Hepatocyte (in vitro differentiated cells): ENCODE results near the gene WNT6. TPM values are rescaled to one million over a fixed set of nuclear protein-coding genes. Genes with fewer than 3 reads are reported as not detected.

Source experiments
- DNase-seq: peaks from one replicate; pipeline ENCODE4 v3.0.0-alpha.2; 2016; ENCODE audit warnings: low spot score
- H2AFZ ChIP-seq: fragments of 200-600 bp; sonication (generic); 2 replicates; pipeline ENCODE4 v1.6.0; 2016; ENCODE audit warnings: antibody characterized with exemption, mild to moderate bottlenecking
- H3K27ac ChIP-seq: fragments of 200-600 bp; sonication (generic); 2 replicates; pipeline ENCODE4 v1.5.1; 2016; ENCODE audit warnings: mild to moderate bottlenecking
- H3K27me3 ChIP-seq: fragments of 200-600 bp; sonication (generic); 2 replicates; pipeline ENCODE4 v1.6.1; 2016
- H3K36me3 ChIP-seq: fragments of 200-600 bp; sonication (generic); replicated peaks from 2 replicates; pipeline ENCODE4 v1.5.1; 2016; ENCODE audit warnings: low read depth; ENCODE audit not compliant: insufficient read depth
- H3K4me1 ChIP-seq: fragments of 200-600 bp; sonication (generic); 2 replicates; pipeline ENCODE4 v1.5.1; 2016; ENCODE audit warnings: mild to moderate bottlenecking, moderate library complexity; ENCODE audit not compliant: insufficient read depth
- H3K4me2 ChIP-seq: fragments of 200-600 bp; sonication (generic); 2 replicates; pipeline ENCODE4 v1.6.0; 2016
- H3K4me3 ChIP-seq: fragments of 200-600 bp; sonication (generic); 2 replicates; pipeline ENCODE4 v1.5.1; 2016; ENCODE audit warnings: mild to moderate bottlenecking
- H3K79me2 ChIP-seq: fragments of 200-600 bp; sonication (generic); 2 replicates; pipeline ENCODE4 v1.6.0; 2017; ENCODE audit warnings: mild to moderate bottlenecking
- H3K9me2 ChIP-seq: fragments of 200-600 bp; sonication (generic); replicated peaks from 2 replicates; pipeline ENCODE4 v1.6.0; 2017; ENCODE audit warnings: mild to moderate bottlenecking; ENCODE audit not compliant: insufficient read depth
- H3K9me3 ChIP-seq: fragments of 200-600 bp; sonication (generic); 2 replicates; pipeline ENCODE4 v1.5.1; 2016; ENCODE audit warnings: low read depth, mild to moderate bottlenecking
- H4K20me1 ChIP-seq: fragments of 200-600 bp; sonication (generic); 2 replicates; pipeline ENCODE4 v1.6.0; 2016; ENCODE audit warnings: mild to moderate bottlenecking; ENCODE audit not compliant: insufficient read depth, poor library complexity, severe bottlenecking
- EZH2 ChIP-seq: fragments of 200-600 bp; sonication (generic); IDR thresholded peaks from 2 replicates; pipeline ENCODE4 v1.6.1; 2016; ENCODE audit warnings: antibody characterized with exemption, mild to moderate bottlenecking, borderline replicate concordance
- EZH2phosphoT487 ChIP-seq: fragments of 200-600 bp; sonication (generic); IDR thresholded peaks from one replicate; pipeline ENCODE4 v1.6.1; 2018; ENCODE audit warnings: antibody characterized with exemption, mild to moderate bottlenecking, low read depth, moderate library complexity; ENCODE audit not compliant: unreplicated experiment, severe bottlenecking
- WGBS: methylation state at CpG from one replicate; pipeline ENCODE4 v1.1.6; 2016; ENCODE audit warnings: low lambda C conversion rate; ENCODE audit errors: missing lambda C conversion rate; 5-methylcytosine and 5-hydroxymethylcytosine counted together
- polyA plus RNA-seq: library from polyadenylated mRNA; unstranded; fragments of >200 nt; fragmentation: Nextera tagmentation; extraction: Ambion mirVana; gene quantifications from 2 replicates; pipeline ENCODE4 v1.2.1, GENCODE V29; 2016
- total RNA-seq: library from RNA; depleted of rRNA; stranded (reverse); fragments of >200 nt; gene quantifications from 2 replicates; pipeline ENCODE4 v1.2.3, GENCODE V29; 2014
- TF ChIP-seq, protein P1 (sequence below): fragments of 200-600 bp; sonication (generic); IDR thresholded peaks from 2 replicates; pipeline ENCODE4 v1.5.1; 2016; ENCODE audit warnings: antibody characterized with exemption, mild to moderate bottlenecking; ENCODE audit not compliant: poor library complexity

The WNT6 gene
- total and polyA plus RNA-seq, 2 experiments from 2014 or later = 7.1 to 22.8 TPM

- Histone ChIP-seq H3K27ac (no peak overlapping the region), H3K27me3 (peaks cover 72% of the 10 kb centered on the region), H2AFZ (no peak overlapping the region), H3K9me2 (no peaks in the 10 kb centered on the region), H3K9me3 (no peaks in the 10 kb centered on the region), H3K4me2 (no peak overlapping the region), H4K20me1 (no peaks in the 10 kb centered on the region), H3K4me3 (no peak overlapping the region), H3K79me2 (no peaks in the 10 kb centered on the region), H3K4me1 (peaks cover 9% of the 10 kb centered on the region), H3K36me3 (no peaks in the 10 kb centered on the region)
- DNase-seq = no peak
- TF ChIP-seq EZH2phosphoT487 (no peak), EZH2 (no peak)
- TF ChIP-seq, protein P1, sequence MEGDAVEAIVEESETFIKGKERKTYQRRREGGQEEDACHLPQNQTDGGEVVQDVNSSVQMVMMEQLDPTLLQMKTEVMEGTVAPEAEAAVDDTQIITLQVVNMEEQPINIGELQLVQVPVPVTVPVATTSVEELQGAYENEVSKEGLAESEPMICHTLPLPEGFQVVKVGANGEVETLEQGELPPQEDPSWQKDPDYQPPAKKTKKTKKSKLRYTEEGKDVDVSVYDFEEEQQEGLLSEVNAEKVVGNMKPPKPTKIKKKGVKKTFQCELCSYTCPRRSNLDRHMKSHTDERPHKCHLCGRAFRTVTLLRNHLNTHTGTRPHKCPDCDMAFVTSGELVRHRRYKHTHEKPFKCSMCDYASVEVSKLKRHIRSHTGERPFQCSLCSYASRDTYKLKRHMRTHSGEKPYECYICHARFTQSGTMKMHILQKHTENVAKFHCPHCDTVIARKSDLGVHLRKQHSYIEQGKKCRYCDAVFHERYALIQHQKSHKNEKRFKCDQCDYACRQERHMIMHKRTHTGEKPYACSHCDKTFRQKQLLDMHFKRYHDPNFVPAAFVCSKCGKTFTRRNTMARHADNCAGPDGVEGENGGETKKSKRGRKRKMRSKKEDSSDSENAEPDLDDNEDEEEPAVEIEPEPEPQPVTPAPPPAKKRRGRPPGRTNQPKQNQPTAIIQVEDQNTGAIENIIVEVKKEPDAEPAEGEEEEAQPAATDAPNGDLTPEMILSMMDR = no peak
- 65% methylated on average over 4 of the region's 4 CpGs for WGBS
Observed at GRCh38 chr2:218865396-218865795, 5.8 kb downstream of the WNT6 start.

GRCh38 chr2:218865999-218866398 is 6.4 kb downstream of the WNT6 start:
- no peaks in the 10 kb centered on the region for H4K20me1 ChIP-seq
- TF ChIP-seq, protein P1 = no peak
- TF ChIP-seq EZH2phosphoT487 (no peak), EZH2 (no peak)
- no peaks in the 10 kb centered on the region for H3K36me3 ChIP-seq
- H3K79me2 ChIP-seq = no peaks in the 10 kb centered on the region
- no peaks in the 10 kb centered on the region for H3K9me3 ChIP-seq
- no CpG with 5 or more reads among the region's 6 CpGs for WGBS
- peaks cover 75% of the 10 kb centered on the region for H3K27me3 ChIP-seq
- peak; percentile 8 for DNase-seq
- peaks cover 4% of the 10 kb centered on the region for H3K4me1 ChIP-seq
- no peak overlapping the region for H3K27ac ChIP-seq
- no peaks in the 10 kb centered on the region for H3K9me2 ChIP-seq
- H3K4me3 ChIP-seq = no peak overlapping the region
- no peak overlapping the region for H3K4me2 ChIP-seq
- no peak overlapping the region for H2AFZ ChIP-seq

- H3K9me3 ChIP-seq = no peaks in the 10 kb centered on the region
- H3K36me3 ChIP-seq = no peaks in the 10 kb centered on the region
- H3K79me2 ChIP-seq = no peaks in the 10 kb centered on the region
- peak; percentile 13 for DNase-seq
- WGBS = 51% methylated on average over 6 of the region's 6 CpGs
- H3K4me1 ChIP-seq = no peaks in the 10 kb centered on the region
- H3K4me3 ChIP-seq = no peak overlapping the region
- H3K27me3 ChIP-seq = peaks cover 78% of the 10 kb centered on the region
- no peaks in the 10 kb centered on the region for H3K9me2 ChIP-seq
- TF ChIP-seq EZH2phosphoT487 (no peak), EZH2 (no peak)
- TF ChIP-seq, protein P1 = no peak
- no peaks in the 10 kb centered on the region for H4K20me1 ChIP-seq
- no peak overlapping the region for H2AFZ ChIP-seq
- H3K4me2 ChIP-seq = no peak overlapping the region
- no peak overlapping the region for H3K27ac ChIP-seq
Observed at GRCh38 chr2:218867900-218868299, 8.3 kb downstream of the WNT6 start.

DNA sequence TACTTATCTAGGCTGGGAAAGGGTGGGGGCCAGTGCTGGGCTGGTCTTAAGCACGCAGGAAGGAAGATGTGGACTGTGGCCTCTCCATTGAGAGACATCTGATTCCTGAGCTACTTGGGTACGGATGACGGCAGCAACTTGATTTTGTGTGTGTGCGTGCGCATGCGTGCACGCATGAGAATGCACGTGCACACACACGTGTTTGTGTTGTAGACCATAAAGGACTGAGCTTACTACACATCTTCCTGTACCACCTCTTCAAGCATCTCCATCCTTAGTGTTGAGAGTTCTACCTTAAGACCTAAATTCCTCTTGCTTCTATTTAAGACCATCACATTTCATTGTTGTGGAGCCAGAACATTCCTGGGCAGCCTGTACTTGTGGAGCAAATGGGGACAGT is 9.5 kb downstream of the WNT6 start:
- H3K4me2 ChIP-seq = no peak overlapping the region
- no peak for TF ChIP-seq EZH2
- TF ChIP-seq, protein P1 = no peak
- TF ChIP-seq EZH2phosphoT487 = no peak
- H3K9me2 ChIP-seq = no peaks in the 10 kb centered on the region
- H3K4me1 ChIP-seq = peaks cover 6% of the 10 kb centered on the region
- no peaks in the 10 kb centered on the region for H3K9me3 ChIP-seq
- no peak overlapping the region for H2AFZ ChIP-seq
- no peak overlapping the region for H3K4me3 ChIP-seq
- H3K79me2 ChIP-seq = no peaks in the 10 kb centered on the region
- no peaks in the 10 kb centered on the region for H3K36me3 ChIP-seq
- no peak overlapping the region for H3K27ac ChIP-seq
- peaks cover 81% of the 10 kb centered on the region for H3K27me3 ChIP-seq
- WGBS = 92% methylated on average over 9 of the region's 9 CpGs
- no peaks in the 10 kb centered on the region for H4K20me1 ChIP-seq
- no peak for DNase-seq
